ENCODE data around the gene SATB1.

SATB1 gene

DNA sequence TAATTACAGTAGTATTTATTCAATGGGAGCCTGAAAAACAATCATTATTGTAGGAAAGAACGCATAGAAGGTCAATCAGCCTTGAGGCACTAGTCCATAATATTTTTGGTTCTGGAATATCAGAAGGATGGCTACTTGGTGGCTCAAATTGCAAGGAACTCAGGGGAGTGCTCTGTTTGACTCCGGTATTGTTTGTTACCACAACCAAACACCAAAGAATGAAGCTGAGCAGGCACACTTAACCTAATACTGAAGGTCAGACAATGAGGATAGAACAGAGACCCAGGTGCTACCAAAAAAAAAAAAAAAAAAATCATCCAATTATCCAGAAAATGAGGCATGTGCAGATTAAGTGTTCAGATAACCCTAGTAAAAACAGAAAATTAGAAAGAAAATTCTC lies 11.1 kb upstream of the SATB1 start:
- in situ Hi-C loops (cut with HindIII; ENCODE audit: low pct_ligation_motif_present, low pct_unique_long_range_greater_than_20kb, low sequenced_read_pairs), result no loop called here
- no peak for DNase-seq

DNA sequence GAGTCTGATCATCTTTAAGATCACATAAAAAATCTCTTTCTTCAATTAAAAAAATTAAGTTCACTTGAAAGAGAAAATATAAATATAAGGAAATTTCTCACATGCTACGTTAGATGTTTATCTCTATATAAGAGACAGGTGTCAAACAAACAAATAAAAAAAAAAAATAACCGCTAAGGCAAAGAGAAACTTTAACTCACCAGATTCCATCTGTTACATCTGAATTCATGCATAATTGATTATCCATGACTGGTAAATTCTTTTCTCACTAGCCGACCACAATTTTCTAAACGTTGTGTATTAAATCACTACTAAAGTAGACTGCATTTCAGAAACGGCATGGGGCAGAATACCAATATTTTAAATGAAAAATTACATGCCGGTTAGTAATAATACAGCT lies 9.6 kb upstream of the SATB1 start:
- in situ Hi-C loops (cut with HindIII; ENCODE audit: low pct_ligation_motif_present, low pct_unique_long_range_greater_than_20kb, low sequenced_read_pairs), result no loop called here
- DNase-seq, result no peak

- no peak for DNase-seq
- in situ Hi-C loops (cut with HindIII; ENCODE audit: low pct_ligation_motif_present, low pct_unique_long_range_greater_than_20kb, low sequenced_read_pairs), result no loop called here
Observed at GRCh38 chr3:18432752-18433151, 7.6 kb upstream of the SATB1 start.

GRCh38 chr3:18431266-18431665 lies 6.1 kb upstream of the SATB1 start:
- no peak for DNase-seq
- in situ Hi-C loops (cut with HindIII; ENCODE audit: low pct_ligation_motif_present, low pct_unique_long_range_greater_than_20kb, low sequenced_read_pairs), result no loop called here

DNA sequence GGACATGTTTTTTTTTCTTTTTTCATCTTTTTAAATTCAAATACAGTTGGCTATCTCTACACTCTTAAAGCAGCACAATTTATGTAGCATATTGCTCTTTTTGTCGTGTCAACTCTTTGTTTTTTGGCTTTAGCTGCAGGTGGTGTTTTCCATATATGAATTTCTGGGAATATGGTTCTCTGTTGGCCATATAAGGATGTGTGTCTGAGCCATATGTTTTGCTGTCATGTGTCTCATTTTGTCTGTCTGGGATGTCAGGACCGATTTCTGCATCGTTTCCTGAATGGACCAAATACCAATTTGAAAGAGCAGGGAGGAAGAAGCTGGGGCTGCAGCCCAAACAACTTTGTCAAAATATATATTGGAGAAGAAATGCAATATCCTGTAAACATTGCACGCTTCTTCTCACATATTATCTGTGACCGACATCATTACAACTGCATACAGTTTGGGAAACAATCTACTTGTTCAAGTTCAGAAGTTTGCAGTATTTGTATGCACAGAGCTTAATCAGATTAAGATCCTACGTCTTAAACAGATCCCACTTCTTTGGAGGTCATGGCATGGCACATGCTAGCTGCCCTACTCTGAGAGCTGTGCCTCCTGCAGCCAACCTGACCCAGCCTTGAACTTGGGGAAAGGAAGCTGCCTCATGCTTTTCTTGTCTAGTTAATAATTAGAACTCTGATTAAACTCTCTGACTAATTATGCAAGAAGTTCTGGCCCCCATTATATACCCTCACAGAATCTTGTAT lies 4.0 kb upstream of the SATB1 start:
- DNase-seq, result no peak
- in situ Hi-C loops (cut with HindIII; ENCODE audit: low pct_ligation_motif_present, low pct_unique_long_range_greater_than_20kb, low sequenced_read_pairs), result no loop called here

DNA sequence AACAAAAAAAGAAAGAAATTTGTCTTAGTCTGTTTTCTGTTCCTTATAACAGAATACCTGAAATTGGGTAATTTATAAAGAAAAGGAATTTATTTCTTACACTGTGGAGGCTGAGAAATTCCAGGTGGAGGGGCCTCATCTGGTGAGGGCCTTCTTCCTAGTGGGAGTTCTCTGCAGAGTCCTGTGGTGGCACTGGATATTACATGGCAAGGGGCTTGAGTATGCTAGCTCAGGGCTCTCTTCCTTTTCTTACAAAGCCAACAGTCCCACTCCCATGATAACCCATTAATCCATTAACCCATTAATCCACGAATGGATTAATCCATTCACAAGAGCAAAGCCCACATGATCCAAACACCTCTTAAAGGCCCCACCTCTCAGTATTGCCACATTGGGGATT lies 2.9 kb upstream of the SATB1 start:
- no peak for DNase-seq
- in situ Hi-C loops (cut with HindIII; ENCODE audit: low pct_ligation_motif_present, low pct_unique_long_range_greater_than_20kb, low sequenced_read_pairs), result no loop called here

- in situ Hi-C loops (cut with HindIII; ENCODE audit: low pct_ligation_motif_present, low pct_unique_long_range_greater_than_20kb, low sequenced_read_pairs), result no loop called here
Observed at GRCh38 chr3:18426597-18427193, 1.6 kb upstream of the SATB1 start.

GRCh38 chr3:18425641-18426257 lies 610 bp upstream of the SATB1 start:
- in situ Hi-C loops (cut with HindIII; ENCODE audit: low pct_ligation_motif_present, low pct_unique_long_range_greater_than_20kb, low sequenced_read_pairs), result no loop called here
- DNase-seq, result no peak

More at GRCh38 chr3:18426597-18427193, 1.6 kb upstream of the SATB1 start:
- no peak for DNase-seq

DNA sequence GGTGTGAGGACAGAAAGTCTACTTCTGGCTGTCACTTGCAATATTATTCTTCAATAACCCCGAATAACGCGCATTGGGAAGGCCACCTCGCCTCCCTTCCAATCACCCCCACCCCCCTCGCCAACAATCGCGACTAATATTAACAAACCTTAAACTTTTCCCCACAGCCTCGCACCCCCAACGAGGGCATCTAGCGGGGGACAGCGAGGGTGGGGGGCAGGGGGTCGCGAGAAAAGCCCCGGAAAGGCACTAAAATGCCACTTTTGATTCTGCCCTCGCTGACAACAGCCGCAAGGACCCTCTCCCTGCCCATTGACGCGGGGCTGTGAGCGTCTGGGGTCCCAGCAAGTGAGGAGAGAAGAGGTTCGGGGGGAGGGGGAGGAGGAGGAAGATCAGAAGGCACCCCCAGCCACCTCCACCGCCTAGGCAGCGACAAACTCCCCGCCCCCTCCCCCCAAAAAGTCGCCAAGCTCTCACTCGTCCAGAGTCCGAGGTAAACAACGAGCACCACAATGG lies 868 bp downstream of the SATB1 start:
- in situ Hi-C loops (cut with HindIII; ENCODE audit: low pct_ligation_motif_present, low pct_unique_long_range_greater_than_20kb, low sequenced_read_pairs), result no loop called here
- no peak for DNase-seq

DNA sequence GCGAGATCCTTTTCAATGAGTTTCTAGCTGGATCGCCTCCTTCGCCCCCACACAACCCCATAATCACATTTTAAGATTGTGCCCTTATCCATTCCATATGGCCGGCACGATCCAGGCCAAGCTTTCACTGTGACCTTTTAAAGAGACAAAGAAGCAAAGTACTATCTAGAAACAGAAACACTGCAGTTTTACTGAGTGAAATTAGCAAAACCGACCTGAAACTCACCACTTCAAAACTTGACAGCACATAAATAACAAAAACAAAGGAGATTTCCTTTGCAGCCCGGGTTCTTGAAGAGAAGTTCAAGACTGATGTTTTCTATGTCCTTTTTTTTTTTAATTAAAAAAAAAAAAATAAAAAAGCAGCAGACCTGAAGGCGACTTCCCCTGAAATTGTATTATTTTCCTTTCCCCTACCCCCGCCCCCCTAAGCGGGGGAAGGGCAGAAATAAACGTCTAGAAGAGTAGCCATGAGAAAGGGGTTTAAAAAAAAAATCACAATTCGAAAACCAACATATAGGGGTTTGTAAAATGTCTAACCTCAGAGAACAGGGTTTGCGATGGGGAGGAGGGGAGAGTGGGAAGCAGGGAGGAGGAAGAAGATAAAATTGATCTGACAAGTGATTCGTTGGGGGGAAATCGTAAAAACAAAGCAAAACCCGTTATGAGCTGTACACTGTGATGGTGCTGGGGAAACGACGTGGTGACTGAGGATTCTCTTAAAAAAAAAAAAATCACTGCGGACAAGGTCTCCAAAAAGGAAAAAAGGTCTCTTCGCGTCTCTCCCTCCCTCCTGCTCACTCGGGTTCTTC lies 1.5 kb downstream of the SATB1 start:
- in situ Hi-C loops (cut with HindIII; ENCODE audit: low pct_ligation_motif_present, low pct_unique_long_range_greater_than_20kb, low sequenced_read_pairs), result no loop called here
- peak; percentile 27 for DNase-seq

DNA sequence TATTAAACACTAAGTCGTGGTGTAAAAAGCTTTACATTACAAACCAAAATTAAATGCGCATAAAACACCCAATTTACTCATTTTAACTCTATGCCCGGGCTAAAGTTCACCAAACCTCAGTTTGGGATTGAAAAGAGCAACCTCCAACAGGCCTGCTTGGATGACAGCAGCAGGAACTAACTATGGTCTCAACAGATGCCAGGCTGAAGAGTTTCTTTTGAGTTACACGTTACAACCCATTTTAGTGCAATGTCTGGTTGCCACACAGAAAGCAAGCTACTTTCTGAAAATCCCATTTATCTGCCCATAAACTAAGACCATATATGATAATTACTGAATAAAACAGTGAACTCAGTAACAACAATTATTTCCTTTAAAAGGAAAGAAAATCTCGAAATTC lies 2.2 kb downstream of the SATB1 start:
- in situ Hi-C loops (cut with HindIII; ENCODE audit: low pct_ligation_motif_present, low pct_unique_long_range_greater_than_20kb, low sequenced_read_pairs), result no loop called here
- DNase-seq, result no peak

DNA sequence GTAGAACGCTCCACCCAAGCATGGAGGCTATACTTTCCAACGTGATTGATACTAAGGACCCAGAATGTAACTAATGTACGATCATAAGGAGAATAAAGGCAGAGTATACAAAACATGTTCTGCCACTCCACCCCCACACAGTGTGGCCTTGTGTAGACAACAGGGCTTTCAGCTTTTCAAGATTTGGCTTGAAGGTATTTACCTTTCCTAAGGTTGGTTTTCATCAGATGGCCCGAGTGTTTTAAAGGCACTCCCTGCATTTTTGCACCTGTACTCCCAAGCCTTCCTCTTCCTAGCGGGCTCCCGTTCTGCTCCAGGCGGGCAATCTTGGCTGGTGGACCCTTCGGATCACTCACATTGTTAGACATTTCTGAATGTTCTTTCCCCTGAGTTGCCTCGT lies 4.6 kb downstream of the SATB1 start:
- no peak for DNase-seq
- in situ Hi-C loops (cut with HindIII; ENCODE audit: low pct_ligation_motif_present, low pct_unique_long_range_greater_than_20kb, low sequenced_read_pairs), result no loop called here

GRCh38 chr3:18419232-18419631 lies 5.9 kb downstream of the SATB1 start:
- in situ Hi-C loops (cut with HindIII; ENCODE audit: low pct_ligation_motif_present, low pct_unique_long_range_greater_than_20kb, low sequenced_read_pairs), result no loop called here

DNA sequence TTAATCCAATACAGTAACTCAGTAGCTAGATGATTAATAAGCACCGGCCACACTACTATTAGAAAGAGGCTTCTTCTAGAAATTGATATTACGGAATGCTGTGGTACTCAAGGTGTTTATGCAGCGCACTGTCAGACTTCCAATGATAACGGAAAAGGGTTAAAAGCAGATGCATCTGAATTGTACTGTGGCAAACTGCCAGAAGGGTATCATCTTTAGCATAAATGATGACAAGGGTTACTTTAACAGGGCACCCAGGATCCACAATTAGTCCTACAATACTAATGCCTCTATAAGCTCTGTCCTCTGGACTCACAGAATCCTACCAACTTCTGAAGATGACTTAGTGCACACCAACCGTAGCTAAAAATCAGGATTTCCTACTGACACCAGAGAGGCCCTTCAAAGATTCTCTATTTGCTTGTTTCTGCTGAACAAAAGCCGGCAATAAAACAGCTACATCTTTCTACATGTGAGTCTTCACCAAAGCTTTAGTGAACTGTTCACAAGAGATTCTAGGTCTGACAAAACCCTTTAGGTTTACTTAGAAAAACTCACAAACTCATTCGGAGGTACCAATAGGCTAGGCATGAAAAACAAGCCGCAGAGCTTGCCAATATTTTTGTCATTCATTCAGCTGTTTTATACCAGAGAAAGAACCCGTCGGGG lies 7.1 kb downstream of the SATB1 start:
- in situ Hi-C loops (cut with HindIII; ENCODE audit: low pct_ligation_motif_present, low pct_unique_long_range_greater_than_20kb, low sequenced_read_pairs), result no loop called here
- DNase-seq, result no peak

More at GRCh38 chr3:18419232-18419631, 5.9 kb downstream of the SATB1 start:
- DNase-seq, result no peak

DNA sequence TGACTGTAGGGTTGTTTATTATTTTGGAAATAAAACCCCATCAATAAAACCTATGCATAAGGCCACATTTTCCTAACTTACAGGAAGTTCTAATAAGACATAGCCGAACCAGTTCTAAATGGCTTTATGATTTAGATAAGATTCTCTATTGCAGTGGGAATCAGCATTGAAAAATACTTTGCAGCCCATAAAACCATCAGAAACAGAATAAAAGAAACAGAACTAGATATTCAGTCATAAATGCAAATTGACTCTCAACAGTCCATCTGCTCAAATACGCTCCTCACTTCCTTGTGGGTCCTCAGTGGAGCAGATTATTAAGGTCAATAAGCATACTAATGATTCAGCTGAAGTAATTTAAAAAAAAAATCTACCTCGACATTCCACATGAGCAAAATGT lies 8.8 kb downstream of the SATB1 start:
- no peak for DNase-seq
- in situ Hi-C loops (cut with HindIII; ENCODE audit: low pct_ligation_motif_present, low pct_unique_long_range_greater_than_20kb, low sequenced_read_pairs), result no loop called here

- DNase-seq, result no peak
- in situ Hi-C loops (cut with HindIII; ENCODE audit: low pct_ligation_motif_present, low pct_unique_long_range_greater_than_20kb, low sequenced_read_pairs), result no loop called here
Observed at GRCh38 chr3:18415839-18416238, 9.3 kb downstream of the SATB1 start.

DNA sequence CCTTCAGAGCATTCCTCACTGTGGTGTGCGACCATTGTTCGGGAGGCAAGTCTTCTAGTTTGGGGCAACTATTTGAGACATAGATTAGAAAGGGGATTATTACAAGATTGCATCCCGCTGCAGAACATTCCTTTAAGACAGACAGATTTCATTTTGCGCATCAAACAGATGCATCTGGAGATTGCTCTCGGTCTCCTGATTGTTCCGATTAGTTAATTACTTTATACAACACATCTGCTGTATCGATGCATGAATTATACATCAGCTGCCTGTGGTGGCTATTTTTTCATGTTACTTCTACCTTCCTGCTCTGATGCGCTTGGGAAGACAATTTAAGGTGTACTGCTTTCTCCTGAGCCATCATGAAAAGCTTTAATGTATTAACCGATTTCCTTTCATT lies 10.0 kb downstream of the SATB1 start:
- no peak for DNase-seq
- in situ Hi-C loops (cut with HindIII; ENCODE audit: low pct_ligation_motif_present, low pct_unique_long_range_greater_than_20kb, low sequenced_read_pairs), result no loop called here

DNA sequence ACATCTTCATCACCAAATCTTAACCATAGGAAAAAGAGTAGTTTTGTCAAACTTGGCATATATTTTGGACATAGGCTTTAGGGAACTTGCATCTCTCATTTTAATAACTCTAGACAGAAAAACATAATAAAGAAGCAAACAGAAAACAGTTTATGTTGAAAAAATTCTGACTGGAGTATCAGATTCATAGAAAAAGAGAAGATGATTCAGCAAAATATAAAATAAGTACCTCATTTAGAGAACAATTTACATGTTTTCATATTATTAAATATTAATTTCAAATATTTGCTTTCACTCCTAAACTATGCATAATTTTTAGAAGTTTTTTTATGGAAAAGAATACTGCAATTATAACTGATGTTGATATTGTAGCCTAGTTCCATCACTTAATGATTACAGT lies 12.5 kb downstream of the SATB1 start:
- no peak for DNase-seq
- in situ Hi-C loops (cut with HindIII; ENCODE audit: low pct_ligation_motif_present, low pct_unique_long_range_greater_than_20kb, low sequenced_read_pairs), result no loop called here

- in situ Hi-C loops (cut with HindIII; ENCODE audit: low pct_ligation_motif_present, low pct_unique_long_range_greater_than_20kb, low sequenced_read_pairs), result no loop called here
- DNase-seq, result no peak
Observed at GRCh38 chr3:18411541-18411940, 13.6 kb downstream of the SATB1 start.
